K562 (cell line): Measurements from ENCODE around the gene ZDHHC18. TPM values are rescaled to one million over a fixed set of nuclear protein-coding genes. Genes with fewer than 3 reads are reported as not detected.
A peak's percentile ranks its signal among the peaks of the same experiment; 100 is the strongest.

Experiments used
- BRD9 ChIP-seq: fragments of 450-650 bp; IDR thresholded peaks from 2 replicates; pipeline ENCODE4 v1.6.1; 2018; ENCODE audit warnings: low read depth; ENCODE audit not compliant: partially characterized antibody
- CCAR2 ChIP-seq: fragments of 200-400 bp; formaldehyde crosslinking; IDR thresholded peaks from 2 replicates; pipeline ENCODE4 v1.6.1; 2017; ENCODE audit warnings: mild to moderate bottlenecking, low read depth, low read length
- MAFG ChIP-seq: fragments of 450-650 bp; conservative IDR thresholded peaks from 2 replicates; pipeline ENCODE4 v1.6.1; 2016; ENCODE audit warnings: missing genetic modification characterization, missing compliant biosample characterization
- MAFK ChIP-seq: IDR thresholded peaks from 2 replicates; pipeline ENCODE4 v1.6.1; 2011; ENCODE audit warnings: low read length, improper control_type of control experiment
- MTF1 ChIP-seq: fragments of 250-450 bp; sonication (Bioruptor Pico); IDR thresholded peaks from 2 replicates; pipeline ENCODE4 v1.9.0; 2021; ENCODE audit warnings: moderate library complexity, mild to moderate bottlenecking, inconsistent platforms, borderline replicate concordance
- PYGO2 ChIP-seq: fragments of 450-650 bp; IDR thresholded peaks from 2 replicates; pipeline ENCODE4 v1.6.1; 2016; ENCODE audit warnings: mild to moderate bottlenecking, missing genetic modification characterization, moderate library complexity, missing compliant biosample characterization
- RERE ChIP-seq: sonication (generic); formaldehyde crosslinking; IDR thresholded peaks from 2 replicates; pipeline ENCODE4 v1.8.0; 2023; ENCODE audit warnings: missing genetic modification reagents, mild to moderate bottlenecking, borderline replicate concordance
- RNF219 ChIP-seq: fragments of 250-450 bp; sonication (Bioruptor Pico); IDR thresholded peaks from 2 replicates; pipeline ENCODE4 v1.5.0; 2022; ENCODE audit warnings: mild to moderate bottlenecking
- RUNX1 ChIP-seq: sonication (generic); IDR thresholded peaks from 2 replicates; pipeline ENCODE4 v1.6.1; 2016; ENCODE audit warnings: antibody characterized with exemption, low read depth
- SRSF9 ChIP-seq: fragments of 200-400 bp; formaldehyde crosslinking; IDR thresholded peaks from 2 replicates; pipeline ENCODE4 v1.6.1; 2017; ENCODE audit warnings: low read depth, low read length, borderline replicate concordance
- UBTF ChIP-seq, 2 experiments: IDR thresholded peaks; 2 replicates each; pipeline ENCODE4 v1.6.1; 2012; ENCODE audit warnings: improper control_type of control experiment in 2 of 2, low read depth in 2 of 2, low read length in 2 of 2, borderline replicate concordance in 1 of 2
- ZBTB8A ChIP-seq: fragments of 450-650 bp; IDR thresholded peaks from 2 replicates; pipeline ENCODE4 v1.6.1; 2018; ENCODE audit warnings: mild to moderate bottlenecking, moderate library complexity; ENCODE audit not compliant: partially characterized antibody
- ZC3H11A ChIP-seq: IDR thresholded peaks from 2 replicates; pipeline ENCODE4 v1.6.1; 2012; ENCODE audit warnings: low read depth, low read length, improper control_type of control experiment
- ZNF197 ChIP-seq: fragments of 200-800 bp; sonication (Bioruptor generic); IDR thresholded peaks from 2 replicates; pipeline ENCODE4 v1.6.1; 2016; ENCODE audit warnings: low read depth, missing genetic modification characterization, missing compliant biosample characterization
- ZNF311 ChIP-seq: fragments of 250-450 bp; sonication (Bioruptor Pico); IDR thresholded peaks from 2 replicates; pipeline ENCODE4 v1.4.0; 2020; ENCODE audit warnings: mild to moderate bottlenecking, moderate library complexity
- ZNF589 ChIP-seq: fragments of 200-800 bp; sonication (Bioruptor generic); IDR thresholded peaks from 2 replicates; pipeline ENCODE4 v1.6.1; 2016; ENCODE audit warnings: low read depth, missing genetic modification characterization, missing compliant biosample characterization
- polyA plus RNA-seq, 8 experiments: library from polyadenylated mRNA; depleted of rRNA in 4 of 8; stranded (reverse) in 5 of 8; unstranded in 3 of 8; fragments of >200 nt; fragmentation: Nextera tagmentation in 2 of 8; fragmentation: Illumina TruSeq in 1 of 8; extraction: Ambion mirVana in 2 of 8; extraction: Trizol in 1 of 8; gene quantifications; 2 replicates each; pipeline versions ENCODE4 v1.2.1 to v1.2.3, GENCODE V29; 2011 to 2014; ENCODE audit warnings: inconsistent platforms in 1 of 8, missing spikeins in 1 of 8
- total RNA-seq, 7 experiments: library from RNA; depleted of rRNA in 6 of 7; stranded (reverse); fragments of >200 nt in 6 of 7; fragmentation: Illumina TruSeq in 2 of 7; extraction: Trizol in 2 of 7; gene quantifications; 2 replicates each; pipeline versions ENCODE4 v1.2.1 to v1.2.3, GENCODE V29; 2011 to 2021; ENCODE audit warnings: low replicate concordance in 1 of 7

ZDHHC18 gene
- total and polyA plus RNA-seq, 9 of the 15 experiments (the other 6 are each of a cell fraction or from before 2014, with no cell fraction given) = 0.42 to 35.6 (median 15.8) TPM

DNA sequence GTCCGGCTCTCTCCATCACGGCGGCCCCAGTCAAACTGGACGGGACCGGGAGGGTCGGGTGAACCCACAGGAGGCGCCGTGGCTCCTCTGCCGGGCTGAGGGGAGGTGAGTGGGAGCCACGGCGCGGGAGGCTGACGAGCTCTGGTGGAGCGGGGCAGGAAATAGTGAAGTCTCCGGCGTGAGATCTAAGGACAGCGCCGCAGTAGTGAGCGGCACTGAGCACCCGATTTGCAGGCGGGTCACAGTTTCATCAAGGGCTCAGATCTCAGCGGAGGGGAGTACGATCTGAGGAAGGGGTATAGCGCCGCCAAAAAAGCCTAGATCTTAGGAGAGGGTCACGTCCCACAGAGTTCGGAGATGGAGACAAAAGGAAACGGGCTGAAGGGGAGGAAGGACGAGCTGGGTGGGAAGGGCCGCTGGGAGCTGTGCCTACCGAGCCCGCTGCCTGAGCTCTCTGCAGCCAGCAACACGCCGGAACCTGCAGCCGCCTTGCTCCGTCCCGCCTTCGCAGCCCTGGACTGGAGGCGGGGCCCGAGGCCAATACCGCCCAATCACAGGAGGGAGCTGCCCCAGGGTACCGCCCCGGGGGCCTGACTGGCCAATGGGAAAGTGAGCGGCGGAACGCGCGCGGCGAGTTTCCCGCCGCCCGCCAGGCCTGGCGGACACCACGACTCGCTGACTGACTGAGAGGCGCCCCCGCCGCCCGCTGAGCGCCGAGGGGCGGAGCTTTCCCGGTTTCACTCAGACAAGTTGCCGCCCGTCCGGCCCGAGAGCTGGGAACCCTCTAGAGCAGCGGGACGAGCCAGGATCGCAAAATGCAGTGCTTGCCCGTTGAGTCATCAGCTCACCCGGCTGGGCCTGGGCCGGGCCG lies 38.4 kb downstream of the ZDHHC18 start (continued):
- no peak for TF ChIP-seq PYGO2 (tag)
- TF ChIP-seq ZBTB8A = no peak
- no peak for TF ChIP-seq SRSF9
- peak; percentile 36; the same call in 1 of the 2 replicates for TF ChIP-seq RUNX1
- TF ChIP-seq BRD9 = no peak
- no peak for TF ChIP-seq MAFG (tag)
- no peak for TF ChIP-seq RNF219 (CRISPR knock-in tag)
- TF ChIP-seq MTF1 (CRISPR knock-in tag) = no peak
- no peak for TF ChIP-seq ZNF311 (CRISPR knock-in tag)
- peak; percentile 44 to 85; a peak in 3 of 4 replicates for TF ChIP-seq UBTF (IDR thresholded peaks at IDR 0.05; ENCODE audit: borderline replicate concordance in 1 of 2, low read depth in 2 of 2, low read length in 2 of 2)
- no peak for TF ChIP-seq ZNF589 (CRISPR knock-in tag)
- TF ChIP-seq CCAR2 = no peak
- TF ChIP-seq RERE (CRISPR knock-in tag) = no peak
- no peak for TF ChIP-seq ZNF197 (CRISPR knock-in tag)
- no peak for TF ChIP-seq MAFK
- no peak for TF ChIP-seq ZC3H11A
